Keratinocyte (primary cell): ENCODE results near the gene CCL15. TPM values are rescaled to one million over a fixed set of nuclear protein-coding genes. Genes with fewer than 3 reads are reported as not detected.
"Not testable (repeated sequence)": the region's sequence is repeated elsewhere in the genome, so short reads cannot be mapped to it uniquely, and the experiment has no call there.

Experiments
- DNase-seq: peaks from one replicate; pipeline ENCODE4 v3.0.0-alpha.2; 2011; ENCODE audit warnings: low read depth, missing footprints, low spot score
- FAIRE-seq: peaks from 2 replicates; lab custom pipeline; 2011; peaks lifted over from hg19 to GRCh38; lab: Jason Lieb, UNC
- H2AFZ ChIP-seq: 2 replicates; pipeline ENCODE4 v1.6.0; 2012; ENCODE audit warnings: low read length, control low read depth, inconsistent platforms; ENCODE audit not compliant: control insufficient read depth
- H3K27ac ChIP-seq: 2 replicates; pipeline ENCODE4 v1.5.1; 2011; ENCODE audit warnings: low read length; ENCODE audit not compliant: control insufficient read depth, insufficient read depth
- H3K27me3 ChIP-seq: 3 replicates; pipeline ENCODE4 v1.6.0; 2011; ENCODE audit warnings: low read length; ENCODE audit not compliant: control insufficient read depth, insufficient read depth; ENCODE audit errors: extremely low read depth
- H3K36me3 ChIP-seq, 2 experiments: 2 replicates in 1 of 2; 3 replicates in 1 of 2; pipeline ENCODE4 v1.5.1; 2011; ENCODE audit warnings: low read length in 2 of 2, mild to moderate bottlenecking in 1 of 2; ENCODE audit not compliant: control insufficient read depth in 2 of 2, insufficient read depth in 2 of 2; ENCODE audit errors: extremely low read depth in 1 of 2
- H3K4me1 ChIP-seq: 3 replicates; pipeline ENCODE4 v1.5.1; 2011; ENCODE audit warnings: low read length; ENCODE audit not compliant: control insufficient read depth, insufficient read depth; ENCODE audit errors: extremely low read depth
- H3K4me2 ChIP-seq: 3 replicates; pipeline ENCODE4 v1.6.0; 2011; ENCODE audit warnings: low read depth, low read length; ENCODE audit not compliant: control insufficient read depth, insufficient read depth; ENCODE audit errors: extremely low read depth
- H3K4me3 ChIP-seq, 3 experiments: fragments of 200-600 bp in 1 of 3; sonication (generic) in 1 of 3; 2 replicates in 2 of 3; 3 replicates in 1 of 3; pipeline ENCODE4 v1.5.1; 2011 to 2016; ENCODE audit warnings: low read length in 3 of 3, mild to moderate bottlenecking in 3 of 3, control low read depth in 2 of 3, inconsistent platforms in 1 of 3, low read depth in 1 of 3, mixed read lengths in 1 of 3, mixed run types in 1 of 3, moderate library complexity in 1 of 3; ENCODE audit not compliant: control insufficient read depth in 2 of 3, insufficient read depth in 2 of 3; ENCODE audit errors: extremely low read depth in 1 of 3
- H3K79me2 ChIP-seq: 2 replicates; pipeline ENCODE4 v1.6.0; 2012; ENCODE audit warnings: low read length; ENCODE audit not compliant: control insufficient read depth, insufficient read depth
- H3K9ac ChIP-seq: 3 replicates; pipeline ENCODE4 v1.6.0; 2011; ENCODE audit warnings: low read length; ENCODE audit not compliant: control insufficient read depth, insufficient read depth; ENCODE audit errors: extremely low read depth
- H3K9me1 ChIP-seq: 3 replicates; pipeline ENCODE4 v1.6.0; 2011; ENCODE audit warnings: low read length; ENCODE audit not compliant: control insufficient read depth, insufficient read depth; ENCODE audit errors: extremely low read depth
- H3K9me3 ChIP-seq: 2 replicates; pipeline ENCODE4 v1.5.1; 2012; ENCODE audit warnings: low read depth, low read length; ENCODE audit not compliant: control insufficient read depth
- H4K20me1 ChIP-seq: 3 replicates; pipeline ENCODE4 v1.6.0; 2011; ENCODE audit warnings: low read length; ENCODE audit not compliant: control insufficient read depth, insufficient read depth; ENCODE audit errors: extremely low read depth
- EZH2 ChIP-seq: IDR thresholded peaks from one replicate; pipeline ENCODE4 v1.6.1; 2012; ENCODE audit warnings: inconsistent platforms, mild to moderate bottlenecking, low read length, moderate library complexity
- dilution Hi-C: fragments of 300-500 bp; cut with MboI; formaldehyde crosslinking; loops from one replicate; pipeline ENCODE4 v1.7.0; 2020; ENCODE audit warnings: low sequenced_read_pairs; ENCODE audit not compliant: extremely low pct_ligation_motif_present
- polyA plus RNA-seq, 5 experiments: library from polyadenylated mRNA; depleted of rRNA in 3 of 5; stranded (reverse) in 3 of 5; stranded (forward) in 1 of 5; unstranded in 1 of 5; fragments of >200 nt; gene quantifications; 1 replicate in 1 of 5; 2 replicates in 3 of 5; 3 replicates in 1 of 5; pipeline versions ENCODE4 v1.2.1 to v1.2.3, GENCODE V29; 2011 to 2012; ENCODE audit warnings: missing spikeins in 2 of 5, low read depth in 1 of 5, low replicate concordance in 1 of 5
- TF ChIP-seq, protein P1 (sequence below), 3 experiments: IDR thresholded peaks in 1 of 3; conservative IDR thresholded peaks in 1 of 3; optimal IDR thresholded peaks in 1 of 3; 2 replicates in 2 of 3; 3 replicates in 1 of 3; pipeline versions ENCODE3 to v1.5.1; 2011; ENCODE audit warnings: low read length in 3 of 3, mild to moderate bottlenecking in 3 of 3, moderate library complexity in 2 of 3, control low read depth in 1 of 3, inconsistent platforms in 1 of 3; ENCODE audit not compliant: insufficient read depth in 2 of 3; ENCODE audit errors: extremely low read depth in 1 of 3

CCL15 gene
- polyA plus RNA-seq, 1 donor (not counting 4 experiments of a cell fraction or from before 2014, with no cell fraction given), result not detected

DNA sequence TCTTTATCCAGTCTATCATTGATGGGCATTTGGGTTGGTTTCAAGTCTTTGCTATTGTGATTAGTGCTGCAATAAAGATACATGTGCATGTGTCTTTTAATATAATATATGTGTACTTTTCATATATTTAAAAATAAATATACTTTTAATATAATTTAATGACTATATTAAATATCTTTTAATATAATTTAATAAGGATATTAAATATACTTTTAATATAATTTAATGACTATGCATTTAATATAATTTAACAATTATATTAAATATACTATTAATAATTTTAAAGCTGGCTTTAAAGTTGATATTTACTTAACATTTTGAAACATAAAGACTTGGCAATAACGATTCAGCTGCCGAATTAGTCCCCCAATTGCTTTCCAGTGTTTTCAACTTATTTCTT lies 15.2 kb upstream of the CCL15 start:
- no peak for FAIRE-seq

DNA sequence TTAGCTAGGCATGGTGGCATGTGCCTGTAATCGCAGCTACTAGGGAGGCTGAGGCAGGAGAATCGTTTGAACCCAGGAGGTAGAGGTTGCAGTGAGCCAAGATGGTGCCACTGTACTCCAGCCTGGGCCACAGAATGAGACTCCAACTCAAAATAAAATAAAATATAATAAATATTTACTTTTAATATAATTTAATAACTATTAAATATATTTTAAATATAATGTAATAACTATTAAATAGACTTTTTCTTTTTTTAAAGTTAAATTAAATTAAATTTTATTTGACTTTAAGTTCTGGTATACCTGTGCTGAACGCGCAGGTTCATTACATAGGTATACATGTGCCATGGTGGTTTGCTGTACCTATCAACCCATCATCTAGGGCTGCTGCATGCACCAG lies 14.5 kb upstream of the CCL15 start:
- H3K4me3 ChIP-seq, H3K4me1 ChIP-seq, H3K27me3 ChIP-seq, DNase-seq, H3K27ac ChIP-seq, H3K4me2 ChIP-seq, H3K9me3 ChIP-seq, H4K20me1 ChIP-seq, H3K79me2 ChIP-seq, FAIRE-seq, H3K36me3 ChIP-seq, H2AFZ ChIP-seq, H3K9me1 ChIP-seq, dilution Hi-C loops, H3K9ac ChIP-seq: not testable (repeated sequence)

More for the DNA sequence above, 15.2 kb upstream of the CCL15 start:
- Histone ChIP-seq H3K27me3 (no peaks in the 10 kb centered on the region), H3K9me3 (no peaks in the 10 kb centered on the region), H3K9me1 (no peaks in the 10 kb centered on the region), H3K36me3 (no peaks in the 10 kb centered on the region), H3K4me3 (no peak overlapping the region), H3K4me2 (no peak overlapping the region), H4K20me1 (no peaks in the 10 kb centered on the region), H3K27ac (no peak overlapping the region), H2AFZ (no peak overlapping the region), H3K4me1 (no peaks in the 10 kb centered on the region), H3K9ac (no peak overlapping the region), H3K79me2 (no peaks in the 10 kb centered on the region)
- dilution Hi-C loops, result no loop called here
- TF ChIP-seq, protein P1, sequence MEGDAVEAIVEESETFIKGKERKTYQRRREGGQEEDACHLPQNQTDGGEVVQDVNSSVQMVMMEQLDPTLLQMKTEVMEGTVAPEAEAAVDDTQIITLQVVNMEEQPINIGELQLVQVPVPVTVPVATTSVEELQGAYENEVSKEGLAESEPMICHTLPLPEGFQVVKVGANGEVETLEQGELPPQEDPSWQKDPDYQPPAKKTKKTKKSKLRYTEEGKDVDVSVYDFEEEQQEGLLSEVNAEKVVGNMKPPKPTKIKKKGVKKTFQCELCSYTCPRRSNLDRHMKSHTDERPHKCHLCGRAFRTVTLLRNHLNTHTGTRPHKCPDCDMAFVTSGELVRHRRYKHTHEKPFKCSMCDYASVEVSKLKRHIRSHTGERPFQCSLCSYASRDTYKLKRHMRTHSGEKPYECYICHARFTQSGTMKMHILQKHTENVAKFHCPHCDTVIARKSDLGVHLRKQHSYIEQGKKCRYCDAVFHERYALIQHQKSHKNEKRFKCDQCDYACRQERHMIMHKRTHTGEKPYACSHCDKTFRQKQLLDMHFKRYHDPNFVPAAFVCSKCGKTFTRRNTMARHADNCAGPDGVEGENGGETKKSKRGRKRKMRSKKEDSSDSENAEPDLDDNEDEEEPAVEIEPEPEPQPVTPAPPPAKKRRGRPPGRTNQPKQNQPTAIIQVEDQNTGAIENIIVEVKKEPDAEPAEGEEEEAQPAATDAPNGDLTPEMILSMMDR (optimal IDR thresholded peaks at IDR 0.05 in 1 of 3, IDR thresholded peaks at IDR 0.05 in 1 of 3, conservative IDR thresholded peaks at IDR 0.05 in 1 of 3; ENCODE audit: extremely low read depth in 1 of 3, insufficient read depth in 2 of 3, low read length in 3 of 3), result no peak
- TF ChIP-seq EZH2, result no peak
- DNase-seq, result no peak

DNA sequence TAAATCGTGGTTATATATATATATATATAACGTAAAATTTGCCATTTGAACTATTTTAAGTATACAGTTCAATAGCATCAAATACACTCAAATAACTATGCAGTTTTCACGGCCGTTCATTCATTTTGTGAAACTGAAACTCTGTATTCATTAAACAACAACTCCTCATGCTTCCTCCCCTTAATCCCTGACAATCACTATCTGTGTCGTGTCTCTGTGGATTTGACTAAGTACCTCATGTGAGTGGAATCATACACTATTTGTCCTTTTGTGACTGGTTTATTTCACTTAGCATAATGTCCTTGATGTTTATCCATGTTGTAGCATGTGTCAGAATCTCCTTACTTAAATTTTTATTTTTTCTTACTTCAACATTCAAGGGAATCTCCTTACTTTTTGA lies 13.6 kb upstream of the CCL15 start:
- no peaks in the 10 kb centered on the region for H3K4me1 ChIP-seq
- H3K9ac ChIP-seq, result no peak overlapping the region
- H3K9me1 ChIP-seq, result no peaks in the 10 kb centered on the region
- DNase-seq (no peak), FAIRE-seq (no peak)
- no peaks in the 10 kb centered on the region for H3K79me2 ChIP-seq
- no peaks in the 10 kb centered on the region for H3K9me3 ChIP-seq
- no peaks in the 10 kb centered on the region for H3K36me3 ChIP-seq
- H2AFZ ChIP-seq, result no peak overlapping the region
- no peaks in the 10 kb centered on the region for H3K27me3 ChIP-seq
- no peak overlapping the region for H3K4me2 ChIP-seq
- no peak overlapping the region for H3K27ac ChIP-seq
- TF ChIP-seq EZH2, result no peak
- TF ChIP-seq, protein P1 (optimal IDR thresholded peaks at IDR 0.05 in 1 of 3, IDR thresholded peaks at IDR 0.05 in 1 of 3, conservative IDR thresholded peaks at IDR 0.05 in 1 of 3; ENCODE audit: extremely low read depth in 1 of 3, insufficient read depth in 2 of 3, low read length in 3 of 3), result no peak
- dilution Hi-C loops, result no loop called here
- H4K20me1 ChIP-seq, result no peaks in the 10 kb centered on the region
- no peak overlapping the region for H3K4me3 ChIP-seq
